GM19240 (cell line): ENCODE measurements around the gene AFDN.

Experiments
- DNase-seq: peaks from one replicate; pipeline ENCODE4 v3.0.0; 2011; ENCODE audit warnings: low spot score; ENCODE audit not compliant: insufficient read length

Gene AFDN

DNA sequence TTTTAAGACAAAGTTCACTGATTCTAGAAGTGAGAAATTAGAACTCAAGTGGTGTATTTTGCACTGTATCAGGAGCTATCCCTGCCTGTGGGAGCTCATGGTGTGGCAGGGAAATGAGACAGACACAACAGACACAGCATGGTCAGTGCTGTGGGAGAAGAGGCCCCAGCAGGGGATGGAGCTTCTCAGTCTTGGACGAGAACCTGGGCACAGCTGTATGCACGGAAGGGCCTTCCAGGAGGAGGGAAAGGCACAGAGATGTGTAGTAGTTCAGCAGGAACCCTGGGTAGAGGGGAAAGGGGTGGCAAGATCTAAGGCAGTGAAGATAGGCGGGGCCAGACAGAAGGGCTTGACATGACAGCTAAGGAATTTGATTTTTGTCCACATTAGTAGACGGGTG is 122.0 kb downstream of the AFDN start:
- DNase-seq: no peak

GRCh38 chr6:167949121-167949684 is 122.5 kb downstream of the AFDN start:
- no peak for DNase-seq

DNA sequence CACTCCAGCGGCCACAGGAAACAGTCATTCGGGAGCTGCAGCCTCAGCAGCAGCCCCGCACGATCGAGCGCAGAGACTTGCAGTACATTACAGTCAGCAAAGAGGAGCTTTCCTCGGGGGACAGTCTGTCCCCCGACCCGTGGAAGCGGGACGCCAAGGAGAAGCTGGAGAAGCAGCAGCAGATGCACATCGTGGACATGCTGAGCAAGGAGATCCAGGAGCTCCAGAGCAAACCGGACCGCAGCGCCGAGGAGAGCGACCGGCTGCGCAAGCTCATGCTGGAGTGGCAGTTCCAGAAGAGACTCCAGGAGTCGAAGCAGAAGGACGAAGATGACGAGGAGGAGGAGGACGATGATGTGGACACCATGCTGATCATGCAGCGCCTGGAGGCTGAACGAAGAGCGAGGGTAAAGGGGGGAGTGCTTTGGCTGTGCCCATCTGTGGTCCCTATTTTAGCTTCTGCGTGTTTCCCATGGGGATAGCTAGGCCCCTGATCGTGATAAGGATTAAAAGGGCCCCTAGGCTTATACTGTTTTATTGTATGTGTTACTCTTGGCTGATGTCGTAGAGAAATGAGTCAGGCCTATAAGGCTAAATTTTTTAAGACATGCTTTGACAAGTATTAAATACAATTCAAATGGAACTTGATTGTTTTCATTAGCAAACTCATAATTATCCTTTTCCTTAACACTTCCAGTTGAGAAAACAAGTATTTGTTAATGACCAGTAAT is 125.2 kb downstream of the AFDN start:
- DNase-seq: no peak

- DNase-seq: no peak
Observed at GRCh38 chr6:167952512-167952859, 125.8 kb downstream of the AFDN start.

- no peak for DNase-seq
Observed at GRCh38 chr6:167953551-167953950, 126.8 kb downstream of the AFDN start.

- DNase-seq: no peak
Observed at GRCh38 chr6:167954151-167954550, 127.4 kb downstream of the AFDN start.

DNA sequence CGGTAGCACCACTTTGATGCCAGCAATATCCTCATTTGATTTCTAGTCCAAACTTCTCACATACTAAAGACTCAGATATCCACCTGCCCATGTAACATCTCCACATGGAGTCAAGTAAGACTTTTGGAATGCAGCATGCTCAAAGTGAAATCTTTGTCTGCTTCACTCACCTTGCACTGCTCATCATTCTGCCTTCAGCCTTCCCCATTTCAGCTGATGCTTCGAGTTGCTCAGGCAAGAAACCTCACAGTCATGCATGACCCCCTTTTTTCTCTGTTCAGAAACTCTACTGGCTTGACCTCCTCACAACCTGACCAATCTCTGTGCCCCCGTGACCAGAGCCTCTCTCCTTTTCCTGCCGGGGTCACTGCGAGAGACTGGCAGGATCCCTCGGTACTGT is 129.8 kb downstream of the AFDN start:
- no peak for DNase-seq

- DNase-seq: no peak
Observed at GRCh38 chr6:167956983-167957492, 130.3 kb downstream of the AFDN start.

DNA sequence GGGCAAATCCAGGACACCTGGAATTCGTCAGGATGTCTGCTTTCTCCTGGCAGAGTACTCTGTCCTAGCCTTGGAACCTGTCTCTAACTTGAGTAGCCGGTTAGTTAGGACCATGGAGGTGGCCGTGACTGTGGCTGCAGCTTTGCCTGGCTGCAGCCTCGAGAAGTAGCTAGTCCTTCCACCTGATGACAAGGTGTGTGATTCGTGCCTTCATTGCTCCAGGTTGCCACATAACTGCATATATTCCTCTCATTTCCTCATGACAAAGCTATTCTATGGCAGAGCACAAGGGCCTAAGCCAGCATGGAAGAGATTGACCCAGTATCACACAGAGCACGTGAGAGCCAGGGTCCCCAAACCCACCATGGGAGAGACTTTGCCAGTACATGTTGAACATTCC is 130.9 kb downstream of the AFDN start:
- no peak for DNase-seq

GRCh38 chr6:167960579-167960978 is 133.9 kb downstream of the AFDN start:
- no peak for DNase-seq

- DNase-seq: no peak
Observed at GRCh38 chr6:167962711-167963110, 136.0 kb downstream of the AFDN start.

GRCh38 chr6:167963589-167964057 is 136.9 kb downstream of the AFDN start:
- no peak for DNase-seq

- DNase-seq: no peak
Observed at GRCh38 chr6:167965592-167966539, 139.2 kb downstream of the AFDN start.

DNA sequence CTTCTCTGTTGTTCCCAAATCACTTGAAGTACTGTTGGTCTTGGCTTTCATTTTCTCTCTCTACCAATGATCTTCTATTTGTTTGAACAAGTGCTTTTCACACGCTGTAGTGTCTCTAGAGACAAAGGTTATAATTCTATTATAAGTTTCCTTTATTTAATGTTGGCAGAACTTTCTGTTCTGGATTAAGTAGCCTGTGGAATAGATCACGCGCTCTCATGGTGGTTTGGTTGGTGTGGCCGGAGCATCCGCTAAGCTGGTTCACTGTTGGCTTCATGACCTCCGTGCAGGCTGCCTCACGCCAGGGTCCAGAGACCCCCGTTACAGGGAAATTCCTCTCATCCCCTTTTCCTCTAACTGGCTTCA is 139.8 kb downstream of the AFDN start:
- no peak for DNase-seq

DNA sequence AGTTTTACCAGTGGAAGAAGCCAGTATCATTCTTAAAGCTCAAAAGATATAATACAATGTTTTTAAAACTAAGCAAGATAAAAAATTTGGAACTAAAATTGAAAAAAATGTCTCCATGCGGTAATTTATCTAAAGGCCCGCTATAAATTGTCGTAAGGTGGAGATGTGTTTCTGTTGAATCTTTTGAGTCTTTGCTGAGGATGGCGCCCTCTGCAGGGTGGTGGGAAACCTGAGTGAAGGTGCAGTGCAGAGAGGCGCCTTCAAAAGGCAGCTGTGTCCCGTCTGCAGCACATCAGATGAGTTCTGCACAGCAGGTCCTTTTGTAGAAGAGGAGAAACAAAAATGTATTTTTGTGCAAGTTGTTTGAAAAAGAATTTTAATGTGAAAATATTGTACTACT is 141.4 kb downstream of the AFDN start:
- DNase-seq: no peak

DNA sequence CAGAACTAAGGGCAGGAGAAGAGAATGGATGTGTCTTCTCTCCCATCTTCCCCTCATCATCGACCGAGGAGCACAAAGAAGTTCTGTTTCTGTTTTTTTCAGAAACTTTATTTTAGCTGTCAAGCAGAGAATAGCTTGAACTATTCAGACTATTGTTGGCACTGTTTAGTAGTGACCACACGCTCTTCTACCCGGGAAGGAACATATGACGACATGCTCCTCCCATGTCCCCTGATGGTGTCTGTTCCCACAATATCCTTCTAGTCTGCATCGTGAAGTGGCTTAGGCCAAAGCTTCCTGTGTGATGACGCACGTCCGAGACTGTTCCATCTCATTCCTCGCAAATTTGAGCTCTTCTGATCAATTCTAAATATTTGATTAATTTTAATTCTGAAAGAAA is 143.5 kb downstream of the AFDN start:
- DNase-seq: no peak

- DNase-seq: no peak
Observed at GRCh38 chr6:167972193-167972592, 145.5 kb downstream of the AFDN start.

DNA sequence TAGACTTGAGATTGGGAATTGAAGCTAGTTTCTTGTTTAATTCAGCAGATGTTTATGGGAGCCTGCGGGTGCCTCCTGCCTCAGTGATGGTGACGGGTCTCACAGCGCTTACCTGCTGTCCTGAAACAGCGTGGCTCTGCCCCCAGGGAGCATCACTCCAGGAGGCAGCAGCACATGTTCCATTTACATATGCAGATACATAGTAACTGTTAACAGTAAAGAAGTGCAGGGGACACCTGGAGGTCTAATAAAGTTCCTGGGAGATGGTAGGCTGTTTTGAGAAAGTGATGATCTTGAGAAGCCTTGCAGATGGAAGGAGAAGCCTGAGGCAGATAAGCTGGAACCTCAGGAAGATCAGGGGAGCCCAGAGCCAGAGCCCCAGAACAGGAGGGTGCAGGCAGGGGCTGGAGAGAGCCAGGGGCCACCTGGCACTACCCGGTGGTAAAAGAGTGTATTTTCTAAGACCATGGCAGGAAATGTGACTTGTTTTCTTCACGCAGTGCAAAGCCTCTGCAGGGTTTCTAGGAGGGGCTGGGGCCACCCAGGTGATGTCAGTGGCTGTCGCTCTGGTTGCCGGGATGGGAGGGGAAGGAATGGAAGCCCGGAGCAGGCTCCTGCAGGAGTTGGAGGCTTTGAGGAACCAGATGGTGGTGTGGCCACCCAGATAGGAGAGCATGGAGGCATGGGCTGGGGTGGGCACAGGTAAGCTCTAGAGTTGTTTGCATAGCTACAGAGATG is 146.6 kb downstream of the AFDN start:
- DNase-seq: no peak

DNA sequence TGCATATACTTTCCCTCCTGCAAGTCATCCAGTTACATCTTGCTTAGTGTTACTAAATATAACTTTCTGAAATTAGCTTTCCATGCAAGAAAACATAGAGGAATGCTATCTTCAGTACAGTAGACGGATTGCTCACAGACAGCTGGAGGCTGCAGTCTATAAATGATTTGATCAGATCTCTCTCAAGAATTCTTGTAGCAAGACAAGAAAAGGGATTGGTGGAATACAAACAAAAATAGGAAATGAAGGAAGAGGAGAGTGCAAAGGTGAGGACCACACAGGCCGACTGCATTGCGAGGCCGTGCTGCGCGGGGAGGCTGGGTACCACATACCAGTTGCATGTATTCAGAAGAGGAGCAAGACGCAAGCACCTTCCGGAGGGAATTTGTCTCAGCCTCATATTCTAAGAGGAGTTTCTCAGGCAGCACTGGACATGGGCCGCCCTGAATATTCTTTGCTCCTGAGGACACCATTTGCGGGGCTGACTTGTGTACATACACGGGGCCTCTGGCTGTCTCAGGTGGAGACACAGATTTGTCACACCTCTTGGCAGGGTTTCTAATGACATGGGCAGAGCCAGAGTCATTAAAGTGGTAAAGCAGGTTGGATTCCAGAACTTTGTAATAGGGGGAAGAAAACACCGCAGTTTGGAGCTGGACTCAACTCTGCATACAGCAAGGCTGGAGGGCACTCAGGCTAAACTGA is 148.1 kb downstream of the AFDN start:
- DNase-seq: no peak

- DNase-seq: no peak
Observed at GRCh38 chr6:167975458-167975857, 148.7 kb downstream of the AFDN start.
